WTC11 (cell line): ENCODE measurements around the gene MPDZ. TPM values are rescaled to one million over a fixed set of nuclear protein-coding genes. Genes with fewer than 3 reads are reported as not detected.

Source experiments
- ATAC-seq: fragments of 200-7000 bp; cut with Tn5 transposase; 2 replicates; pipeline ENCODE4 v1.10.0; 2021; ENCODE audit warnings: mild to moderate bottlenecking, moderate library complexity
- CTCF ChIA-PET: fragments of 300-600 bp; sonication (Branson Sonifier 250); formaldehyde crosslinking; loops from one replicate; lab custom pipeline; 2021; ENCODE audit warnings: antibody characterized with exemption; lab: Charles Lee
- POLR2A ChIA-PET: fragments of 350-600 bp; sonication (Branson Sonifier 250); formaldehyde crosslinking; loops from one replicate; lab custom pipeline; 2021; ENCODE audit warnings: antibody characterized with exemption; lab: Charles Lee
- DNase-seq: peaks from one replicate; pipeline ENCODE4 v3.0.0; 2021; ENCODE audit warnings: low spot score
- H3K27ac Mint-ChIP-seq: 2 replicates; pipeline ENCODE4 v1.8.0; 2021; ENCODE audit warnings: mixed read lengths
- H3K27me3 Mint-ChIP-seq: 2 replicates; pipeline ENCODE4 v1.8.0; 2021; ENCODE audit warnings: low read depth, mild to moderate bottlenecking, moderate library complexity, mixed read lengths
- H3K36me3 Mint-ChIP-seq: 2 replicates; pipeline ENCODE4 v1.8.0; 2021; ENCODE audit warnings: mixed read lengths
- H3K4me1 Mint-ChIP-seq: 2 replicates; pipeline ENCODE4 v1.8.0; 2022; ENCODE audit warnings: mixed read lengths
- H3K4me3 Mint-ChIP-seq: 2 replicates; pipeline ENCODE4 v1.8.0; 2021; ENCODE audit warnings: mild to moderate bottlenecking, moderate library complexity, mixed read lengths
- H3K9me3 Mint-ChIP-seq: 2 replicates; pipeline ENCODE4 v1.8.0; 2021; ENCODE audit warnings: mixed read lengths
- CREB1 ChIP-seq: sonication (generic); formaldehyde crosslinking; IDR thresholded peaks from 2 replicates; pipeline ENCODE4 v1.8.0; 2023; ENCODE audit warnings: mild to moderate bottlenecking, missing genetic modification reagents
- CREM ChIP-seq: sonication (generic); formaldehyde crosslinking; IDR thresholded peaks from 2 replicates; pipeline ENCODE4 v1.8.1; 2022; ENCODE audit warnings: mild to moderate bottlenecking, missing genetic modification reagents, moderate library complexity
- ERG ChIP-seq: fragments of 250-450 bp; sonication (Bioruptor Pico); IDR thresholded peaks from 2 replicates; pipeline ENCODE4 v1.8.0; 2021; ENCODE audit warnings: mild to moderate bottlenecking
- FOXP1 ChIP-seq: sonication (generic); formaldehyde crosslinking; IDR thresholded peaks from 2 replicates; pipeline ENCODE4 v1.8.0; 2022; ENCODE audit warnings: missing genetic modification reagents, mild to moderate bottlenecking, moderate library complexity, borderline replicate concordance
- HMGXB4 ChIP-seq: sonication (generic); formaldehyde crosslinking; IDR thresholded peaks from 2 replicates; pipeline ENCODE4 v1.8.1; 2023; ENCODE audit warnings: mild to moderate bottlenecking, moderate library complexity, missing genetic modification reagents
- IRF1 ChIP-seq: sonication (generic); formaldehyde crosslinking; IDR thresholded peaks from 2 replicates; pipeline ENCODE4 v1.8.0; 2023; ENCODE audit warnings: missing genetic modification reagents
- IRF2 ChIP-seq: sonication (generic); formaldehyde crosslinking; IDR thresholded peaks from 2 replicates; pipeline ENCODE4 v1.8.0; 2022; ENCODE audit warnings: low read depth, missing genetic modification reagents, borderline replicate concordance
- JUN ChIP-seq: sonication (generic); formaldehyde crosslinking; IDR thresholded peaks from 2 replicates; pipeline ENCODE4 v1.8.0; 2023; ENCODE audit warnings: mild to moderate bottlenecking, missing genetic modification reagents
- NFYB ChIP-seq: sonication (generic); formaldehyde crosslinking; conservative IDR thresholded peaks from 2 replicates; pipeline ENCODE4 v1.8.0; 2022; ENCODE audit warnings: low read depth, missing genetic modification reagents
- NR2C2 ChIP-seq: sonication (generic); formaldehyde crosslinking; IDR thresholded peaks from 2 replicates; pipeline ENCODE4 v1.8.0; 2022; ENCODE audit warnings: mild to moderate bottlenecking, missing genetic modification reagents
- NR3C1 ChIP-seq: sonication (generic); formaldehyde crosslinking; conservative IDR thresholded peaks from 2 replicates; pipeline ENCODE4 v1.8.1; 2023; ENCODE audit warnings: low read depth, mild to moderate bottlenecking, missing genetic modification reagents
- PRRX2 ChIP-seq: fragments of 250-450 bp; sonication (Bioruptor Pico); IDR thresholded peaks from 2 replicates; pipeline ENCODE4 v1.8.0; 2021; ENCODE audit warnings: mild to moderate bottlenecking
- TEAD4 ChIP-seq: sonication (generic); formaldehyde crosslinking; IDR thresholded peaks from 2 replicates; pipeline ENCODE4 v1.8.0; 2022; ENCODE audit warnings: mild to moderate bottlenecking, missing genetic modification reagents
- ZNF121 ChIP-seq: sonication (generic); formaldehyde crosslinking; IDR thresholded peaks from 2 replicates; pipeline ENCODE4 v1.8.0; 2023; ENCODE audit warnings: missing genetic modification reagents
- ZNF232 ChIP-seq: sonication (generic); formaldehyde crosslinking; IDR thresholded peaks from 2 replicates; pipeline ENCODE4 v1.8.0; 2022; ENCODE audit warnings: mild to moderate bottlenecking, missing genetic modification reagents
- ZNF263 ChIP-seq: sonication (generic); formaldehyde crosslinking; IDR thresholded peaks from 2 replicates; pipeline ENCODE4 v1.8.1; 2022; ENCODE audit warnings: low read depth, mild to moderate bottlenecking, moderate library complexity, missing genetic modification reagents
- ZNF416 ChIP-seq: fragments of 250-450 bp; sonication (Bioruptor Pico); IDR thresholded peaks from 2 replicates; pipeline ENCODE4 v1.9.0; 2021; ENCODE audit warnings: mild to moderate bottlenecking, inconsistent platforms
- ZNF423 ChIP-seq: fragments of 250-450 bp; sonication (Bioruptor Pico); IDR thresholded peaks from 2 replicates; pipeline ENCODE4 v2.1.2; 2022; ENCODE audit warnings: mild to moderate bottlenecking, moderate library complexity
- total RNA-seq: library from RNA; stranded (reverse); gene quantifications from 3 replicates; pipeline ENCODE4 v1.2.3, GENCODE V29; 2021
- TF ChIP-seq, protein P1 (sequence below): sonication (generic); formaldehyde crosslinking; IDR thresholded peaks from 2 replicates; pipeline ENCODE4 v1.8.1; 2023; ENCODE audit warnings: mild to moderate bottlenecking, missing genetic modification reagents, moderate library complexity
- TF ChIP-seq, protein P2 (sequence below): fragments of 250-450 bp; sonication (Bioruptor Pico); IDR thresholded peaks from 2 replicates; pipeline ENCODE4 v1.9.0; 2021; ENCODE audit warnings: mild to moderate bottlenecking, borderline replicate concordance
- TF ChIP-seq, protein P3 (sequence below): fragments of 250-450 bp; sonication (Bioruptor Pico); IDR thresholded peaks from 2 replicates; pipeline ENCODE4 v1.9.0; 2021; ENCODE audit warnings: mild to moderate bottlenecking
- TF ChIP-seq, protein P4 (sequence below): sonication (generic); formaldehyde crosslinking; IDR thresholded peaks from 2 replicates; pipeline ENCODE4 v1.8.1; 2022; ENCODE audit warnings: mild to moderate bottlenecking, missing genetic modification reagents, moderate library complexity, borderline replicate concordance

MPDZ gene
- total RNA-seq, 1 experiment from 2014 or later: 38.5 TPM

- Mint-ChIP-seq H3K4me3 (no peak overlapping the region), H3K9me3 (no peaks in the 10 kb centered on the region), H3K27me3 (no peaks in the 10 kb centered on the region), H3K36me3 (peaks cover 13% of the 10 kb centered on the region), H3K27ac (no peak overlapping the region), H3K4me1 (peaks cover 25% of the 10 kb centered on the region)
- DNase-seq: no peak
- POLR2A ChIA-PET: no interaction called here
- CTCF ChIA-PET: no interaction called here
- ATAC-seq: no peak
- TF ChIP-seq ZNF423: no peak
- TF ChIP-seq, protein P1, sequence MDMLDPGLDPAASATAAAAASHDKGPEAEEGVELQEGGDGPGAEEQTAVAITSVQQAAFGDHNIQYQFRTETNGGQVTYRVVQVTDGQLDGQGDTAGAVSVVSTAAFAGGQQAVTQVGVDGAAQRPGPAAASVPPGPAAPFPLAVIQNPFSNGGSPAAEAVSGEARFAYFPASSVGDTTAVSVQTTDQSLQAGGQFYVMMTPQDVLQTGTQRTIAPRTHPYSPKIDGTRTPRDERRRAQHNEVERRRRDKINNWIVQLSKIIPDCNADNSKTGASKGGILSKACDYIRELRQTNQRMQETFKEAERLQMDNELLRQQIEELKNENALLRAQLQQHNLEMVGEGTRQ (CRISPR knock-in tag): no peak
- TF ChIP-seq ZNF121 (CRISPR knock-in tag): no peak
- TF ChIP-seq ERG: no peak
- no peak for TF ChIP-seq ZNF232 (CRISPR knock-in tag)
- no peak for TF ChIP-seq NR3C1 (CRISPR knock-in tag)
- TF ChIP-seq NFYB (CRISPR knock-in tag): no peak
- no peak for TF ChIP-seq ZNF263 (CRISPR knock-in tag)
- TF ChIP-seq, protein P2, sequence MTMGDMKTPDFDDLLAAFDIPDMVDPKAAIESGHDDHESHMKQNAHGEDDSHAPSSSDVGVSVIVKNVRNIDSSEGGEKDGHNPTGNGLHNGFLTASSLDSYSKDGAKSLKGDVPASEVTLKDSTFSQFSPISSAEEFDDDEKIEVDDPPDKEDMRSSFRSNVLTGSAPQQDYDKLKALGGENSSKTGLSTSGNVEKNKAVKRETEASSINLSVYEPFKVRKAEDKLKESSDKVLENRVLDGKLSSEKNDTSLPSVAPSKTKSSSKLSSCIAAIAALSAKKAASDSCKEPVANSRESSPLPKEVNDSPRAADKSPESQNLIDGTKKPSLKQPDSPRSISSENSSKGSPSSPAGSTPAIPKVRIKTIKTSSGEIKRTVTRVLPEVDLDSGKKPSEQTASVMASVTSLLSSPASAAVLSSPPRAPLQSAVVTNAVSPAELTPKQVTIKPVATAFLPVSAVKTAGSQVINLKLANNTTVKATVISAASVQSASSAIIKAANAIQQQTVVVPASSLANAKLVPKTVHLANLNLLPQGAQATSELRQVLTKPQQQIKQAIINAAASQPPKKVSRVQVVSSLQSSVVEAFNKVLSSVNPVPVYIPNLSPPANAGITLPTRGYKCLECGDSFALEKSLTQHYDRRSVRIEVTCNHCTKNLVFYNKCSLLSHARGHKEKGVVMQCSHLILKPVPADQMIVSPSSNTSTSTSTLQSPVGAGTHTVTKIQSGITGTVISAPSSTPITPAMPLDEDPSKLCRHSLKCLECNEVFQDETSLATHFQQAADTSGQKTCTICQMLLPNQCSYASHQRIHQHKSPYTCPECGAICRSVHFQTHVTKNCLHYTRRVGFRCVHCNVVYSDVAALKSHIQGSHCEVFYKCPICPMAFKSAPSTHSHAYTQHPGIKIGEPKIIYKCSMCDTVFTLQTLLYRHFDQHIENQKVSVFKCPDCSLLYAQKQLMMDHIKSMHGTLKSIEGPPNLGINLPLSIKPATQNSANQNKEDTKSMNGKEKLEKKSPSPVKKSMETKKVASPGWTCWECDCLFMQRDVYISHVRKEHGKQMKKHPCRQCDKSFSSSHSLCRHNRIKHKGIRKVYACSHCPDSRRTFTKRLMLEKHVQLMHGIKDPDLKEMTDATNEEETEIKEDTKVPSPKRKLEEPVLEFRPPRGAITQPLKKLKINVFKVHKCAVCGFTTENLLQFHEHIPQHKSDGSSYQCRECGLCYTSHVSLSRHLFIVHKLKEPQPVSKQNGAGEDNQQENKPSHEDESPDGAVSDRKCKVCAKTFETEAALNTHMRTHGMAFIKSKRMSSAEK (CRISPR knock-in tag): no peak
- no peak for TF ChIP-seq CREM (CRISPR knock-in tag)
- TF ChIP-seq, protein P3, sequence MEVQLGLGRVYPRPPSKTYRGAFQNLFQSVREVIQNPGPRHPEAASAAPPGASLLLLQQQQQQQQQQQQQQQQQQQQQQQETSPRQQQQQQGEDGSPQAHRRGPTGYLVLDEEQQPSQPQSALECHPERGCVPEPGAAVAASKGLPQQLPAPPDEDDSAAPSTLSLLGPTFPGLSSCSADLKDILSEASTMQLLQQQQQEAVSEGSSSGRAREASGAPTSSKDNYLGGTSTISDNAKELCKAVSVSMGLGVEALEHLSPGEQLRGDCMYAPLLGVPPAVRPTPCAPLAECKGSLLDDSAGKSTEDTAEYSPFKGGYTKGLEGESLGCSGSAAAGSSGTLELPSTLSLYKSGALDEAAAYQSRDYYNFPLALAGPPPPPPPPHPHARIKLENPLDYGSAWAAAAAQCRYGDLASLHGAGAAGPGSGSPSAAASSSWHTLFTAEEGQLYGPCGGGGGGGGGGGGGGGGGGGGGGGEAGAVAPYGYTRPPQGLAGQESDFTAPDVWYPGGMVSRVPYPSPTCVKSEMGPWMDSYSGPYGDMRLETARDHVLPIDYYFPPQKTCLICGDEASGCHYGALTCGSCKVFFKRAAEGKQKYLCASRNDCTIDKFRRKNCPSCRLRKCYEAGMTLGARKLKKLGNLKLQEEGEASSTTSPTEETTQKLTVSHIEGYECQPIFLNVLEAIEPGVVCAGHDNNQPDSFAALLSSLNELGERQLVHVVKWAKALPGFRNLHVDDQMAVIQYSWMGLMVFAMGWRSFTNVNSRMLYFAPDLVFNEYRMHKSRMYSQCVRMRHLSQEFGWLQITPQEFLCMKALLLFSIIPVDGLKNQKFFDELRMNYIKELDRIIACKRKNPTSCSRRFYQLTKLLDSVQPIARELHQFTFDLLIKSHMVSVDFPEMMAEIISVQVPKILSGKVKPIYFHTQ: no peak
- no peak for TF ChIP-seq PRRX2 (CRISPR knock-in tag)
- TF ChIP-seq HMGXB4 (CRISPR knock-in tag): no peak
- no peak for TF ChIP-seq CREB1
Measured at GRCh38 chr9:13141629-13142028, 137.9 kb downstream of the MPDZ start.

- no peak overlapping the region for H3K4me3 Mint-ChIP-seq
- H3K9me3 Mint-ChIP-seq: no peaks in the 10 kb centered on the region
- H3K27me3 Mint-ChIP-seq: no peaks in the 10 kb centered on the region
- peaks cover 25% of the 10 kb centered on the region for H3K4me1 Mint-ChIP-seq
- POLR2A ChIA-PET: no interaction called here
- DNase-seq (no peak), ATAC-seq (no peak)
- H3K36me3 Mint-ChIP-seq: peaks cover 10% of the 10 kb centered on the region
- CTCF ChIA-PET: no interaction called here
- no peak overlapping the region for H3K27ac Mint-ChIP-seq
- TF ChIP-seq, protein P4, sequence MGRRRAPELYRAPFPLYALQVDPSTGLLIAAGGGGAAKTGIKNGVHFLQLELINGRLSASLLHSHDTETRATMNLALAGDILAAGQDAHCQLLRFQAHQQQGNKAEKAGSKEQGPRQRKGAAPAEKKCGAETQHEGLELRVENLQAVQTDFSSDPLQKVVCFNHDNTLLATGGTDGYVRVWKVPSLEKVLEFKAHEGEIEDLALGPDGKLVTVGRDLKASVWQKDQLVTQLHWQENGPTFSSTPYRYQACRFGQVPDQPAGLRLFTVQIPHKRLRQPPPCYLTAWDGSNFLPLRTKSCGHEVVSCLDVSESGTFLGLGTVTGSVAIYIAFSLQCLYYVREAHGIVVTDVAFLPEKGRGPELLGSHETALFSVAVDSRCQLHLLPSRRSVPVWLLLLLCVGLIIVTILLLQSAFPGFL (CRISPR knock-in tag): no peak
- no peak for TF ChIP-seq JUN (CRISPR knock-in tag)
- TF ChIP-seq IRF1 (CRISPR knock-in tag): no peak
- no peak for TF ChIP-seq ZNF416 (CRISPR knock-in tag)
- no peak for TF ChIP-seq NR2C2
- TF ChIP-seq FOXP1 (CRISPR knock-in tag): no peak
- no peak for TF ChIP-seq PRRX2 (CRISPR knock-in tag)
- TF ChIP-seq IRF2 (CRISPR knock-in tag): no peak
- no peak for TF ChIP-seq TEAD4 (CRISPR knock-in tag)
Measured at GRCh38 chr9:13140843-13141592, 138.5 kb downstream of the MPDZ start.
